PC-9 (cell line): ENCODE data around the gene PRKAG2. TPM values are rescaled to one million over a fixed set of nuclear protein-coding genes. Genes with fewer than 3 reads are reported as not detected.

ENCODE experiments used
- BruUV-seq: library from RNA; stranded (reverse); fragments of 400-500 nt; replicated peaks from 2 replicates; lab custom pipeline; 2021; lab: Mats Ljungman, UMichigan
- CTCF ChIA-PET: fragments of 300-600 bp; sonication (Branson Sonifier 250); formaldehyde crosslinking; loops from one replicate; lab custom pipeline; 2022; ENCODE audit warnings: antibody characterized with exemption; lab: Charles Lee
- POLR2A ChIA-PET: fragments of 300-600 bp; sonication (Branson Sonifier 250); formaldehyde crosslinking; loops from one replicate; lab custom pipeline; 2022; ENCODE audit warnings: antibody characterized with exemption; ENCODE audit not compliant: unreplicated experiment; lab: Charles Lee
- DNase-seq, 2 experiments: peaks; one replicate each; pipeline versions ENCODE4 v3.0.0 to v3.0.0-alpha.2; 2015 to 2022; ENCODE audit warnings: mixed read lengths in 1 of 2
- H2AFZ ChIP-seq: fragments of 200-600 bp; sonication (generic); 2 replicates; pipeline ENCODE4 v1.8.1; 2017; ENCODE audit warnings: antibody characterized with exemption
- H3F3A ChIP-seq: fragments of 200-600 bp; sonication (generic); 2 replicates; pipeline ENCODE4 v1.8.1; 2017; ENCODE audit warnings: antibody characterized with exemption, mild to moderate bottlenecking, low read depth; ENCODE audit not compliant: insufficient read depth
- H3K27ac ChIP-seq: fragments of 200-600 bp; sonication (generic); 2 replicates; pipeline ENCODE4 v1.6.1; 2016; ENCODE audit warnings: mixed run types
- H3K27me3 ChIP-seq: fragments of 200-600 bp; sonication (generic); 2 replicates; pipeline ENCODE4 v1.6.1; 2016; ENCODE audit warnings: low read depth, mixed run types; ENCODE audit not compliant: insufficient read depth
- H3K36me3 ChIP-seq: fragments of 200-600 bp; sonication (generic); 2 replicates; pipeline ENCODE4 v1.6.1; 2016; ENCODE audit warnings: low read depth, mixed run types
- H3K4me1 ChIP-seq: fragments of 200-600 bp; sonication (generic); replicated peaks from 2 replicates; pipeline ENCODE4 v1.6.1; 2016; ENCODE audit warnings: mixed run types; ENCODE audit not compliant: insufficient read depth
- H3K4me2 ChIP-seq: fragments of 200-600 bp; sonication (generic); 2 replicates; pipeline ENCODE4 v1.6.1; 2017; ENCODE audit warnings: mixed run types
- H3K4me3 ChIP-seq: fragments of 200-600 bp; sonication (generic); 2 replicates; pipeline ENCODE4 v1.6.1; 2016; ENCODE audit warnings: mixed run types
- H3K79me2 ChIP-seq: fragments of 200-600 bp; sonication (generic); 2 replicates; pipeline ENCODE4 v1.6.1; 2017; ENCODE audit warnings: low read depth, mixed run types
- H3K9me2 ChIP-seq: fragments of 200-600 bp; sonication (generic); 2 replicates; pipeline ENCODE4 v1.8.1; 2017; ENCODE audit warnings: mild to moderate bottlenecking; ENCODE audit not compliant: insufficient read depth
- H3K9me3 ChIP-seq: fragments of 200-600 bp; sonication (generic); 2 replicates; pipeline ENCODE4 v1.8.1; 2016; ENCODE audit warnings: low read depth; ENCODE audit not compliant: insufficient read depth
- H4K20me1 ChIP-seq: fragments of 200-600 bp; sonication (generic); 2 replicates; pipeline ENCODE4 v1.8.1; 2017; ENCODE audit not compliant: insufficient read depth
- CTCF ChIP-seq: fragments of 200-600 bp; sonication (generic); conservative IDR thresholded peaks from 2 replicates; pipeline ENCODE4 v1.6.1; 2017; ENCODE audit warnings: mixed run types, antibody characterized with exemption, mild to moderate bottlenecking, moderate library complexity
- EZH2 ChIP-seq: fragments of 200-600 bp; sonication (generic); IDR thresholded peaks from 2 replicates; pipeline ENCODE4 v1.8.0; 2017; ENCODE audit warnings: antibody characterized with exemption, low read depth
- intact Hi-C: fragments of 100-400 bp; cut with micrococcal nuclease; formaldehyde crosslinking; loops from one replicate; pipeline ENCODE4 v1.10.0; 2022; ENCODE audit not compliant: unreplicated experiment
- total RNA-seq: library from RNA; stranded (reverse); gene quantifications from 2 replicates; pipeline ENCODE4 v1.2.3, GENCODE V29; 2021

The PRKAG2 gene
- total RNA-seq, 1 experiment from 2014 or later: 37.3 TPM

GRCh38 chr7:151840088-151840910, 36.6 kb downstream of the PRKAG2 start:
- Histone ChIP-seq H4K20me1 (no peaks in the 10 kb centered on the region), H3K79me2 (no peaks in the 10 kb centered on the region), H3K4me2 (no peak overlapping the region), H2AFZ (no peak overlapping the region), H3K4me1 (peaks cover 8% of the 10 kb centered on the region; the same call in 1 of the 2 replicates), H3K4me3 (no peak overlapping the region), H3K27ac (no peak overlapping the region), H3K27me3 (0 out of 2 replicates have a peak, but pooled peaks cover 14% of the 10 kb centered on the region), H3K9me2 (no peaks in the 10 kb centered on the region), H3K36me3 (no peaks in the 10 kb centered on the region), H3F3A (no peaks in the 10 kb centered on the region), H3K9me3 (no peaks in the 10 kb centered on the region)
- no TSS peak for BruUV-seq
- POLR2A ChIA-PET: no interaction called here
- TF ChIP-seq EZH2: no peak
- no peak for DNase-seq
- CTCF ChIA-PET: interaction anchor here (0.6 kb wide), 1 partner anchor 489 kb away, joined by 7 read pairs; no protein-coding TSS in a partner anchor
- intact Hi-C loops: no loop called here

DNA sequence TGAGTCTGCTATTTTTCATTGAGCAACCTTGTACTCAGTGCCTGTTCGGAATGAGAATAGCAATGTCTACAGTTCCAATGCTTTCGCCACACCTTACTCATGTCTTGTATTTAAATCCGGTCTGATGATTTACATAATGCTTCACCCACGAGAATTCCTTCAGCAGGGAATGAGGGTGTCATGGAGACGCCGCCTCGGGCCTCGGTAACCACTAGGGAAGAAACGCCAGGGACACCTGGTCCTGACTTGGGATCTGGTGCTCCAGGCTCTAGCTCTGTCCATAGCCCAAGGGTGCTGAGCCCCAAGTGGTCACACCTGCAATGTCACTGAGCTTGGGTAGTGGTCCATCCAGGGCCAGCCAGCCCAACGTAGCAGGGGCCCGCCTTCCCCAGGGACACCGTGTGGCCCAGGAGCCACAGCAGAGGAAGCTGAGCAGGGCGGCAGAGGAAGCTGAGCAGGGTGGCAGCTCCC, 37.4 kb downstream of the PRKAG2 start:
- Histone ChIP-seq H3F3A (no peaks in the 10 kb centered on the region), H3K9me3 (no peaks in the 10 kb centered on the region), H3K4me2 (no peak overlapping the region), H3K9me2 (no peaks in the 10 kb centered on the region), H3K27ac (no peak overlapping the region), H4K20me1 (no peaks in the 10 kb centered on the region), H3K79me2 (no peaks in the 10 kb centered on the region), H2AFZ (no peak overlapping the region), H3K27me3 (0 out of 2 replicates have a peak, but pooled peaks cover 18% of the 10 kb centered on the region), H3K4me3 (no peak overlapping the region), H3K36me3 (no peaks in the 10 kb centered on the region), H3K4me1 (peaks cover 5% of the 10 kb centered on the region; the same call in 1 of the 2 replicates)
- intact Hi-C loops: no loop called here
- BruUV-seq: no TSS peak
- CTCF ChIA-PET: no interaction called here
- no peak for TF ChIP-seq CTCF
- TF ChIP-seq EZH2: no peak
- POLR2A ChIA-PET: no interaction called here
- DNase-seq: no peak

DNA sequence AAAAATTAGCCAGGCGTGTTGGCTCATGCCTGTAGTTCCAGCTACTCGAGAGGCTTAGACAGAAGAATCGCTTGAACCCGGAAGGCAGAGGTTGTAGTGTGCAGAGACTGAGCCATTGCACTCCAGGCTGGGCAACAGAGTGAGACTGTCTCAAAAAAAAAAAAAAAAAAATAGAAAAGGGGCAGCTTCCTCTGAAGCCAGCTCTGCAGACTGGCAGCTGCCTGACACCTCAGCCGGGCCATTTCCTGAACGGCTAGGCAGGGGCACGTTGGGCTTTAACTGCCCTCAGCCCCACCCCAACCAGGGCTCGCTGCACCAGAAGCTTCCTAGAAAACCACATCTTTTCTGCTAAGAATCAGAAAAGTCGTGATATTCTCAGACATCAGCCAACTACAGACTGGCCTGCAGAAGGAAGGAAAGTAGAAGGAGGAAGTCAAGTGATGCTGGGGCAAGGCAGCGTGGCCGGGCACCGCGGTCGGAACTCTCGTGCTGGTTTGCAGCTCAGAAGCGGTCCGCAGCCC, 38.0 kb downstream of the PRKAG2 start:
- H2AFZ ChIP-seq: no peak overlapping the region
- no peaks in the 10 kb centered on the region for H3K9me3 ChIP-seq
- H3K4me1 ChIP-seq: no peaks in the 10 kb centered on the region
- DNase-seq: no peak
- H3K4me2 ChIP-seq: no peak overlapping the region
- no TSS peak for BruUV-seq
- 0 out of 2 replicates have a peak, but pooled peaks cover 18% of the 10 kb centered on the region for H3K27me3 ChIP-seq
- intact Hi-C loops: no loop called here
- ChIA-PET POLR2A (no interaction called here), CTCF (no interaction called here)
- no peaks in the 10 kb centered on the region for H3K9me2 ChIP-seq
- no peaks in the 10 kb centered on the region for H4K20me1 ChIP-seq
- H3K4me3 ChIP-seq: no peak overlapping the region
- no peak overlapping the region for H3K27ac ChIP-seq
- TF ChIP-seq EZH2: no peak
- TF ChIP-seq CTCF: no peak
- H3K79me2 ChIP-seq: no peaks in the 10 kb centered on the region
- no peaks in the 10 kb centered on the region for H3K36me3 ChIP-seq
- no peaks in the 10 kb centered on the region for H3F3A ChIP-seq
